ENCODE results near the gene CDKN2AIPNL. TPM values are rescaled to one million over a fixed set of nuclear protein-coding genes. Genes with fewer than 3 reads are reported as not detected.

Gene CDKN2AIPNL
- total RNA-seq, 1 donor from 2014 or later: 14.5 TPM

- intact Hi-C loops (cut with DNase I): no loop called here
- TF ChIP-seq CTCF (IDR thresholded peaks at IDR 0.05): no peak
- ATAC-seq (no peak), DNase-seq (no peak)
- Histone ChIP-seq H3K4me3 (no peak overlapping the region), H3K27ac (no peak overlapping the region), H3K9me3 (no peaks in the 10 kb centered on the region), H3K36me3 (no peaks in the 10 kb centered on the region), H3K4me1 (no peaks in the 10 kb centered on the region), H3K27me3 (ENCODE audit: low read depth) (no peaks in the 10 kb centered on the region)
These were observed 39.7 kb upstream of the CDKN2AIPNL start for GRCh38 chr5:134451225-134451935.

- no peak for TF ChIP-seq CTCF (IDR thresholded peaks at IDR 0.05)
- H3K9me3 ChIP-seq: no peaks in the 10 kb centered on the region
- no peak overlapping the region for H3K27ac ChIP-seq
- H3K27me3 ChIP-seq (ENCODE audit: low read depth): no peaks in the 10 kb centered on the region
- intact Hi-C loops (cut with DNase I): no loop called here
- DNase-seq (no peak), ATAC-seq (peak in 1 of 2 donors; percentile 50)
- H3K4me3 ChIP-seq: no peak overlapping the region
- H3K36me3 ChIP-seq: no peaks in the 10 kb centered on the region
- H3K4me1 ChIP-seq: no peaks in the 10 kb centered on the region
These were observed 38.7 kb upstream of the CDKN2AIPNL start for GRCh38 chr5:134450374-134450773.

GRCh38 chr5:134449167-134449566, 37.5 kb upstream of the CDKN2AIPNL start:
- H3K4me1 ChIP-seq: no peaks in the 10 kb centered on the region
- H3K4me3 ChIP-seq: no peak overlapping the region
- no peak for TF ChIP-seq CTCF (IDR thresholded peaks at IDR 0.05)
- intact Hi-C loops (cut with DNase I): no loop called here
- no peak for ATAC-seq
- no peak overlapping the region for H3K27ac ChIP-seq
- no peaks in the 10 kb centered on the region for H3K9me3 ChIP-seq
- DNase-seq: no peak
- no peaks in the 10 kb centered on the region for H3K36me3 ChIP-seq
- no peaks in the 10 kb centered on the region for H3K27me3 ChIP-seq (ENCODE audit: low read depth)

GRCh38 chr5:134447815-134448520, 36.3 kb upstream of the CDKN2AIPNL start:
- no peak for TF ChIP-seq CTCF (IDR thresholded peaks at IDR 0.05)
- no peaks in the 10 kb centered on the region for H3K9me3 ChIP-seq
- no peaks in the 10 kb centered on the region for H3K27me3 ChIP-seq (ENCODE audit: low read depth)
- ATAC-seq (no peak), DNase-seq (no peak)
- intact Hi-C loops (cut with DNase I): no loop called here
- H3K27ac ChIP-seq: no peak overlapping the region
- no peaks in the 10 kb centered on the region for H3K4me1 ChIP-seq
- H3K4me3 ChIP-seq: no peak overlapping the region
- no peaks in the 10 kb centered on the region for H3K36me3 ChIP-seq

GRCh38 chr5:134446938-134447337, 35.3 kb upstream of the CDKN2AIPNL start:
- intact Hi-C loops (cut with DNase I): no loop called here
- no peak for TF ChIP-seq CTCF (IDR thresholded peaks at IDR 0.05)
- DNase-seq (no peak), ATAC-seq (no peak)
- no peaks in the 10 kb centered on the region for H3K27me3 ChIP-seq (ENCODE audit: low read depth)
- H3K27ac ChIP-seq: no peak overlapping the region
- H3K36me3 ChIP-seq: no peaks in the 10 kb centered on the region
- no peaks in the 10 kb centered on the region for H3K9me3 ChIP-seq
- no peaks in the 10 kb centered on the region for H3K4me1 ChIP-seq
- no peak overlapping the region for H3K4me3 ChIP-seq
